ENCODE results near the gene CREM. TPM values are rescaled to one million over a fixed set of nuclear protein-coding genes. Genes with fewer than 3 reads are reported as not detected.

Gene CREM
- total RNA-seq, 1 donor = 16.6 TPM

GRCh38 chr10:35103882-35104281 is 22.8 kb upstream of the CREM start:
- Histone ChIP-seq H3K79me2 (ENCODE audit: insufficient read depth, low read length) (no peaks in the 10 kb centered on the region), H3K9me3 (ENCODE audit: low read depth, low read length) (no peaks in the 10 kb centered on the region), H2AFZ (ENCODE audit: low read length) (no peak overlapping the region), H3K36me3 (ENCODE audit: insufficient read depth, low read length) (no peaks in the 10 kb centered on the region), H3K4me2 (ENCODE audit: insufficient read depth, low read length) (no peak overlapping the region), H3K27me3 (ENCODE audit: insufficient read depth, low read length) (no peaks in the 10 kb centered on the region), H3K27ac (ENCODE audit: low read depth, low read length) (no peak overlapping the region), H4K20me1 (ENCODE audit: insufficient read depth, low read length) (no peaks in the 10 kb centered on the region), H3K4me1 (ENCODE audit: insufficient read depth, low read length) (no peaks in the 10 kb centered on the region), H3K4me3 (ENCODE audit: insufficient read depth, low read length) (no peak overlapping the region)
- no peak for DNase-seq (ENCODE audit: insufficient read length, low spot score, missing footprints)
- no peak for TF ChIP-seq CTCF (IDR thresholded peaks at IDR 0.05; ENCODE audit: extremely low read depth, low read depth, low read length)

GRCh38 chr10:35112571-35112970 is 14.1 kb upstream of the CREM start:
- Histone ChIP-seq H2AFZ (ENCODE audit: low read length) (no peak overlapping the region), H3K27ac (ENCODE audit: low read depth, low read length) (no peak overlapping the region), H3K79me2 (ENCODE audit: insufficient read depth, low read length) (no peaks in the 10 kb centered on the region), H4K20me1 (ENCODE audit: insufficient read depth, low read length) (no peaks in the 10 kb centered on the region), H3K27me3 (ENCODE audit: insufficient read depth, low read length) (no peaks in the 10 kb centered on the region), H3K9me3 (ENCODE audit: low read depth, low read length) (no peaks in the 10 kb centered on the region), H3K36me3 (ENCODE audit: insufficient read depth, low read length) (no peaks in the 10 kb centered on the region), H3K4me3 (ENCODE audit: insufficient read depth, low read length) (no peak overlapping the region), H3K4me1 (ENCODE audit: insufficient read depth, low read length) (no peaks in the 10 kb centered on the region), H3K4me2 (ENCODE audit: insufficient read depth, low read length) (no peak overlapping the region)
- TF ChIP-seq CTCF (IDR thresholded peaks at IDR 0.05; ENCODE audit: extremely low read depth, low read depth, low read length) = no peak
- no peak for DNase-seq (ENCODE audit: insufficient read length, low spot score, missing footprints)

GRCh38 chr10:35119378-35119777 is 7.3 kb upstream of the CREM start:
- Histone ChIP-seq H3K79me2 (ENCODE audit: insufficient read depth, low read length) (no peaks in the 10 kb centered on the region), H3K27me3 (ENCODE audit: insufficient read depth, low read length) (no peaks in the 10 kb centered on the region), H3K36me3 (ENCODE audit: insufficient read depth, low read length) (no peaks in the 10 kb centered on the region), H3K4me1 (ENCODE audit: insufficient read depth, low read length) (no peaks in the 10 kb centered on the region), H3K4me2 (ENCODE audit: insufficient read depth, low read length) (no peak overlapping the region), H4K20me1 (ENCODE audit: insufficient read depth, low read length) (no peaks in the 10 kb centered on the region), H3K4me3 (ENCODE audit: insufficient read depth, low read length) (no peak overlapping the region), H3K9me3 (ENCODE audit: low read depth, low read length) (no peaks in the 10 kb centered on the region), H2AFZ (ENCODE audit: low read length) (no peak overlapping the region), H3K27ac (ENCODE audit: low read depth, low read length) (no peak overlapping the region)
- no peak for DNase-seq (ENCODE audit: insufficient read length, low spot score, missing footprints)
- TF ChIP-seq CTCF (IDR thresholded peaks at IDR 0.05; ENCODE audit: extremely low read depth, low read depth, low read length) = no peak

GRCh38 chr10:35124540-35124939 is 2.1 kb upstream of the CREM start:
- Histone ChIP-seq H2AFZ (ENCODE audit: low read length) (no peak overlapping the region), H3K27ac (ENCODE audit: low read depth, low read length) (no peak overlapping the region), H3K9me3 (ENCODE audit: low read depth, low read length) (no peaks in the 10 kb centered on the region), H4K20me1 (ENCODE audit: insufficient read depth, low read length) (no peaks in the 10 kb centered on the region), H3K4me2 (ENCODE audit: insufficient read depth, low read length) (no peak overlapping the region), H3K27me3 (ENCODE audit: insufficient read depth, low read length) (no peaks in the 10 kb centered on the region), H3K36me3 (ENCODE audit: insufficient read depth, low read length) (no peaks in the 10 kb centered on the region), H3K4me1 (ENCODE audit: insufficient read depth, low read length) (peaks cover 8% of the 10 kb centered on the region), H3K79me2 (ENCODE audit: insufficient read depth, low read length) (peaks cover 8% of the 10 kb centered on the region), H3K4me3 (ENCODE audit: insufficient read depth, low read length) (no peak overlapping the region)
- TF ChIP-seq CTCF (IDR thresholded peaks at IDR 0.05; ENCODE audit: extremely low read depth, low read depth, low read length) = no peak
- DNase-seq (ENCODE audit: insufficient read length, low spot score, missing footprints) = no peak
